ENCODE data around the gene ZNF10. TPM values are rescaled to one million over a fixed set of nuclear protein-coding genes. Genes with fewer than 3 reads are reported as not detected.

ZNF10 gene
- total RNA-seq, 2 experiments from 2014 or later, result 4.9 to 6.0 TPM

DNA sequence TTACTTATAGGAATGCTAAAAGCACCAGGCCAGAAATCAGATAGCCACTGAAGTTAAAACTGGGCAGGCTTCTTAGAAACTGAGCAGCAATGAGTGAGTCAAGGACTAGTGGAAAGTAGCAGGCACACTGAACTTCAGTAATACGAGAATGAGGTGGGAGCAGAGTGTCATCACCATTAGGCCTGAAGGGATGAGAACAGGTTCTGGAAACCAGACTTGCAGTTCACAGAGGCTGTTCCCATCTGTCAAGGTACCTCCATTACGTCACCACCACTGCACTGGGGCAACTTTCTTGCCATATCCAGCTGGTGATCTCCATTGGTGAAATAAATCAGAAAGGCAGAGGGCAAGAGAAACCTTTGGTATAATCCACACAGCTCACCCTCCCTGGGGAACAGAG is 15.6 kb downstream of the ZNF10 start:
- no peaks in the 10 kb centered on the region for H3K27me3 Mint-ChIP-seq (ENCODE audit: low read depth)

DNA sequence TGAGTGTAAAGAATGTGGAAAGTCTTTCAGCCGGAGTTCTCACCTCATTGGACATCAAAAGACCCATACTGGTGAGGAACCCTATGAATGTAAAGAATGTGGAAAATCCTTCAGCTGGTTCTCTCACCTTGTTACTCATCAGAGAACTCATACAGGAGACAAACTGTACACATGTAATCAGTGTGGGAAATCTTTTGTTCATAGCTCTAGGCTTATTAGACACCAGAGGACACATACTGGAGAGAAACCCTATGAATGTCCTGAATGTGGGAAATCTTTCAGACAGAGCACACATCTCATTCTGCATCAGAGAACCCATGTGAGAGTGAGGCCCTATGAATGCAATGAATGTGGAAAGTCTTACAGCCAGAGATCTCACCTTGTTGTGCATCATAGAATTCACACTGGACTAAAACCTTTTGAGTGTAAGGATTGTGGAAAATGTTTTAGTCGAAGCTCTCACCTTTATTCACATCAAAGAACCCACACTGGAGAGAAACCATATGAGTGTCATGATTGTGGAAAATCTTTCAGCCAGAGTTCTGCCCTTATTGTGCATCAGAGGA is 25.8 kb downstream of the ZNF10 start:
- Mint-ChIP-seq H3K27me3 (ENCODE audit: low read depth) (no peaks in the 10 kb centered on the region), H3K4me1 (ENCODE audit: low read depth) (no peaks in the 10 kb centered on the region), H3K9me3 (peaks cover 77% of the 10 kb centered on the region), H3K4me3 (no peak overlapping the region), H3K27ac (no peak overlapping the region), H3K36me3 (ENCODE audit: low read depth) (peaks cover 75% of the 10 kb centered on the region)
- DNase-seq, result no peak
- CTCF ChIA-PET, result no interaction called here
- intact Hi-C loops (cut with micrococcal nuclease), result no loop called here

More for the DNA sequence above, 15.6 kb downstream of the ZNF10 start:
- CTCF ChIA-PET, result no interaction called here
- Mint-ChIP-seq H3K4me1 (ENCODE audit: low read depth) (no peaks in the 10 kb centered on the region), H3K27ac (no peak overlapping the region), H3K9me3 (peaks cover 59% of the 10 kb centered on the region), H3K4me3 (no peak overlapping the region), H3K36me3 (ENCODE audit: low read depth) (peaks cover 81% of the 10 kb centered on the region)
- DNase-seq, result no peak
- intact Hi-C loops (cut with micrococcal nuclease), result no loop called here

DNA sequence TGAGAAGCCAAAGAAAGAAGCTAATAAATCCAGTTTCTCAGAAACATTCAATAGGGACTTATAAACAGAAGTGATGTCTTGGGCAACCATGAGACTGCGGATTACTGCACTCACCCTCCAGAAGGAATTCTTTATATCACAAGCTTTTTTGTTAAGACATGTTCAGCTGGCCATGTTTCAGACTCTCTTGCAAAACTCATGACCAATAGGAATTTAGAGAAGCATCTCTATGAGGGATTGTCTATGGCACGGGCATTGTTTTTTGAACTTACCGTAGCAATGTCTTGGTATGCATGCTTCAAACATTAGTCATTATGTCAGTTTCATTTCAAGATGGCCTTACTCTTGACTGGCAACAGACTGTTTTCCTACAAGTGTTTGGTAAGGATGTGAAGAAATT is 35.3 kb downstream of the ZNF10 start:
- DNase-seq, result no peak
- Mint-ChIP-seq H3K27ac (no peak overlapping the region), H3K4me1 (ENCODE audit: low read depth) (no peaks in the 10 kb centered on the region), H3K27me3 (ENCODE audit: low read depth) (no peaks in the 10 kb centered on the region), H3K4me3 (no peak overlapping the region), H3K9me3 (peaks cover 40% of the 10 kb centered on the region), H3K36me3 (ENCODE audit: low read depth) (peaks cover 10% of the 10 kb centered on the region)
- intact Hi-C loops (cut with micrococcal nuclease), result no loop called here
- CTCF ChIA-PET, result no interaction called here

DNA sequence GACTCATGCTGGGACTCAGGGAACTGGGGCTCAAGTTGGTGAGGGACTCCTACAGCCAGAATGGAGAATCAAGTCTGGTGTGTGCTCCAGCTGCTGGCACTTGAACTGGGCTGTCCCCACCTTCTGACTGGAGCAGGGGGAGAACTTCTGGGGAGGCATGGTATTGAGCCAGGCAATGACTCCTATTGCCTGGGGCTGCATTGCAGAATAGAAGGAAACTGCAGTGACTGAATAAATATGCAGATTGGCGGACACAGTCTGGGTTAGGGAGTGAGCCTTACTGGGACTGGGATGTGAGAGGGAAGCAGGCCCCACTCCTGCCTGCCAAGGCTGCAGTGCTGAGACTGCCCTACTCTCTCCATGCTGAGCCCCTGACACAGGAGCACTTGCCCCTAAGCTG is 42.1 kb downstream of the ZNF10 start:
- no peak overlapping the region for H3K27ac Mint-ChIP-seq
- intact Hi-C loops (cut with micrococcal nuclease), result no loop called here
- no peaks in the 10 kb centered on the region for H3K4me1 Mint-ChIP-seq (ENCODE audit: low read depth)
- CTCF ChIA-PET, result no interaction called here
- peaks cover 14% of the 10 kb centered on the region for H3K36me3 Mint-ChIP-seq (ENCODE audit: low read depth)
- H3K4me3 Mint-ChIP-seq, result no peak overlapping the region
- H3K27me3 Mint-ChIP-seq (ENCODE audit: low read depth), result no peaks in the 10 kb centered on the region
- no peak for DNase-seq
- H3K9me3 Mint-ChIP-seq, result peaks cover 57% of the 10 kb centered on the region

DNA sequence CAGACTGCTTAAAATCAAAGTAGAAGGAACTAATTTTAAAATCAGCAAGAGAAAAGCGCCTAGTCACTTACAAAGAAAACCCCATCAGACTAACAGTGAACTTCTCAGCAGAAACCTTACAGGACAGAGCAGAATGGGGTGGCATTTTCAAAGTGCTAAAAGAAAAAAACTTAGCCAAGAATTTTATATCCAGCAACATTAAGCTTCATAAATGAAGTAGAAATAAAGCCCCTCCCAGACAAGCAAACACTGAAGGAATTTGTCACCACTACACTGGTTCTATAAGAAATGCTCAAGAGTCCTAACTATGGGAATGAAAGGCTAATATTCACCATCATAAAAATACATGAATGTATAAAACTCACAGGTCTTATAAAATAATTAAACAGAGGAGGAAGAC is 44.5 kb downstream of the ZNF10 start:
- no peak for DNase-seq
- Mint-ChIP-seq H3K27me3 (ENCODE audit: low read depth) (no peaks in the 10 kb centered on the region), H3K36me3 (ENCODE audit: low read depth) (peaks cover 14% of the 10 kb centered on the region), H3K4me3 (no peak overlapping the region), H3K27ac (no peak overlapping the region), H3K4me1 (ENCODE audit: low read depth) (no peaks in the 10 kb centered on the region), H3K9me3 (peaks cover 60% of the 10 kb centered on the region)
- intact Hi-C loops (cut with micrococcal nuclease), result no loop called here
- CTCF ChIA-PET, result no interaction called here

DNA sequence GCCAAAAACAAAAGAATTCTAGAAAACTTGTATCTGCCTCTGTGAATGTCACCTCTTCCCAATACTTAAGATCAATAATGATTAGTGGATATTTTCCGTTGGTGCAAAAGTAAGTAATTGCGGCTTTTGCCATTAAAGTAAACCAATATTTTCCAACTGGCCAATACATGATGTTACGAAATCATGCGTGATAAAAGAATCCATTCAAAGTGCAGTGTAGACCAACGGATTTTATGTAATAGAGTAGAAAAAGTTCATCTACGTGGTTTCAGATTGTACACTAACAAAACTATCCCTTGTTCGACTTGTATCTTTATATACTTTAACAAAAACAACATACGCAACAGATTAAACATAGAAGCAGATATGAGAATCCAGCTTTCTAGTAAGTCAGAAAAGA is 50.2 kb downstream of the ZNF10 start:
- no peak overlapping the region for H3K4me3 Mint-ChIP-seq
- peaks cover 50% of the 10 kb centered on the region for H3K36me3 Mint-ChIP-seq (ENCODE audit: low read depth)
- no peak for DNase-seq
- intact Hi-C loops (cut with micrococcal nuclease), result loop anchor here (1.0 kb wide), 5 partner anchors 50 to 418 kb away; partner anchors contain the start of genes ZNF10, ZNF140, ZNF26 and ZNF84
- H3K27me3 Mint-ChIP-seq (ENCODE audit: low read depth), result no peaks in the 10 kb centered on the region
- H3K27ac Mint-ChIP-seq, result no peak overlapping the region
- peaks cover 48% of the 10 kb centered on the region for H3K9me3 Mint-ChIP-seq
- peaks cover 19% of the 10 kb centered on the region for H3K4me1 Mint-ChIP-seq (ENCODE audit: low read depth)
- CTCF ChIA-PET, result interaction anchor here (0.9 to 2.0 kb wide), 4 partner anchors 22 to 217 kb away, joined by 3 to 7 read pairs (median 4); no protein-coding TSS in a partner anchor

DNA sequence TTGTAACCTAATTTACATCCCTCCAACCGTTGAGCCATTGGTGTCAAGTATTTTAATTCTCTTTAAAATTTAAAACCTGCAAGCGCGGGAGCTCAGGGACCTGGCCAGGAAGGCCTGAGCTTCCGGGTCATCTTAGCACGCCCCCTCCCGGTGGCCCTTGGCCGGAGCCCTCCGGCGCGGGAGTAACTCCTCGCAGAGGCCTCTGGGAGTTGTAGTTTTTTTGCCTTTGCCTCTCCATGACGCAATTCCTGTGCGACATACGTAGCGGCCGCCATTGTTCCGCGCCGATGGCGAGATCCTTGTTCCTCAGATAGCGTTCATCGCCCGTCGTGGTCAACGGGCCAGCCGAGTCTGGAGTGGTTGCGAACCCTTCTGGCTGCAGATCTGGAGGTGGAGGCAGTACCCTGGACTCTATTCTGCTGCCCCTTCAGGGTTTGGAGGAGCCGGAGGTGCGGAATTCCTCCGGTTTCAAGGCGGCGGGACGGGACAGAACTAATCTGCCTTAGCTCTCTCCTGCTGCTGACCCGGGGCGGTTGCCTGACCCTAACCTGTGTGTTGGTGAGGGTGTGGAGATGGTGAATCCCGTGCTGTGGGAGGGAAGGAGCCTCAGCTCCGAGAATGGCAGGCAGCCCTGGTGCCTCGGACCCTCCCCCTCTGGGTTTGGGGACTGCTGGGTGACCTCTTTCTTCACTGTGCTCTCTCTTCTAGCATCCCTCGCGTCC is 51.0 kb downstream of the ZNF10 start, which contains the start of gene ZNF268:
Gene ZNF268 (plus strand): TSS at position 258 of the 722 bp plus-strand sequence. CDS start 503 bp downstream, outside the sequence.
- Mint-ChIP-seq H3K36me3 (ENCODE audit: low read depth) (peaks cover 57% of the 10 kb centered on the region), H3K27ac (peak within 1 kb of the TSS; percentile 79), H3K9me3 (peaks cover 45% of the 10 kb centered on the region), H3K4me1 (ENCODE audit: low read depth) (peaks cover 19% of the 10 kb centered on the region), H3K4me3 (peak within 1 kb of the TSS; percentile 94), H3K27me3 (ENCODE audit: low read depth) (no peaks in the 10 kb centered on the region)
- CTCF ChIA-PET, result interaction anchor here (0.9 to 2.0 kb wide), 4 partner anchors 21 to 218 kb away, joined by 3 to 7 read pairs (median 4); no protein-coding TSS in a partner anchor
- intact Hi-C loops (cut with micrococcal nuclease), result loop anchor here (1.0 kb wide), 5 partner anchors 51 to 419 kb away; partner anchors contain the start of genes ZNF10, ZNF140, ZNF26 and ZNF84
- DNase-seq, result peak; percentile 96

DNA sequence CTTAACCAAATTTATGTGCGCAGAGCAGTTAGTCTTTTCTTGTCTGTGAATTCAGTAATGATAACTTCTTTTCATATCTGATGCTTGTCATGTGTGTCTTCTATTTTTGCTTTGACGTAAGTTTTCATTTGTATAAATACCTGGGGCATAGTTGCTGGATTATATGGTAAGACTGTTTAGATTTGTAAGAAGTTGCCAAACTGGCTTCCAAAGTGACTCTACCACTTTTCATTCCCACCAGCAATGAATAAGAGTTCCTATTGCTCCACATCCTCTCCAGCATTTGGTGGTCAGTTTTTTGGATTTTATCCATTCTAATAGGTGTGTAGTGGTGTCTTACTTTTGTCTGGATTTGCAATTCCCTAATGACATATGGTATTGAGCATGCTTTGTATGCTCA is 59.7 kb downstream of the ZNF10 start:
- no peak overlapping the region for H3K27ac Mint-ChIP-seq
- no peak overlapping the region for H3K4me3 Mint-ChIP-seq
- intact Hi-C loops (cut with micrococcal nuclease), result no loop called here
- peaks cover 98% of the 10 kb centered on the region for H3K36me3 Mint-ChIP-seq (ENCODE audit: low read depth)
- no peaks in the 10 kb centered on the region for H3K27me3 Mint-ChIP-seq (ENCODE audit: low read depth)
- CTCF ChIA-PET, result interaction anchor here (0.7 kb wide), 1 partner anchor 267 kb away, joined by 4 read pairs; no protein-coding TSS in a partner anchor
- H3K4me1 Mint-ChIP-seq (ENCODE audit: low read depth), result peaks cover 5% of the 10 kb centered on the region
- DNase-seq, result no peak
- peaks cover 77% of the 10 kb centered on the region for H3K9me3 Mint-ChIP-seq

DNA sequence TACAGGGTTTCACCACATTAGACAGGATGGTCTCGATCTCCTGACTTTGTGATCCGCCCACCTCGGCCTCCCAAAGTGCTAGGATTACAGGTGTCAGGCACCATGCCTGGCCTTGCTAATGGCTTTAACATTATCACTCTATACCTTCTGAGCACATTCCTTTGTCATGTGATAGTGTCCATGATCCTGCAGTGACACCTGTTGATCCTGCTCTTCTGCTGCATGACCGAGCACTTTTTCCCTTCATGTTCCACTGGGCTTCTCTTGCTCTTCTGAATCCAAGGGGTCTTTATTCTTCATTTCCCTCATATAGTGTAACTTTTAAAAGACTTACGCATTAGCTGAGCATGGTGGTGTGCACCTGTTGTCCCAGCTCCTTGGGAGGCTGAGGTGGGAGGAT is 62.4 kb downstream of the ZNF10 start:
- no peak for DNase-seq
- peaks cover 66% of the 10 kb centered on the region for H3K9me3 Mint-ChIP-seq
- H3K36me3 Mint-ChIP-seq (ENCODE audit: low read depth), result peaks cover 89% of the 10 kb centered on the region
- intact Hi-C loops (cut with micrococcal nuclease), result no loop called here
- CTCF ChIA-PET, result no interaction called here
- H3K4me1 Mint-ChIP-seq (ENCODE audit: low read depth), result no peaks in the 10 kb centered on the region
- no peaks in the 10 kb centered on the region for H3K27me3 Mint-ChIP-seq (ENCODE audit: low read depth)
- no peak overlapping the region for H3K27ac Mint-ChIP-seq
- no peak overlapping the region for H3K4me3 Mint-ChIP-seq

DNA sequence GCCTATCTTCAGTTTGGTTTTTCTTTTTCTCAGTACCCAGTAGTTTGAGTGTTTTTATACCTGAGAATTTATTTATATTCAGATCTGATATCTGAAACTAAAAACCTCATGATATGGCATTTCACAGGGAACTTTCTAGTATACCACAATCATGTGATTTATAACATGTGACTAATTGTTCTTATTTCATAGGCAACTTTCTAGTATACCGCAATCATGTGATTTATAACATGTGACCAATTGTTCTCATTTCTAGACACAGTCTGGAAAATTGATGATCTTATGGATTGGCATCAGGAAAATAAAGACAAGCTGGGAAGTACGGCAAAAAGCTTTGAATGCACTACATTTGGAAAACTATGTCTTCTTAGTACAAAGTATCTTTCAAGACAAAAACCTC is 71.5 kb downstream of the ZNF10 start:
- no peak for DNase-seq
- H3K36me3 Mint-ChIP-seq (ENCODE audit: low read depth), result peaks cover 75% of the 10 kb centered on the region
- no peaks in the 10 kb centered on the region for H3K4me1 Mint-ChIP-seq (ENCODE audit: low read depth)
- CTCF ChIA-PET, result interaction anchor here (2.1 kb wide), 1 partner anchor 21 kb away, joined by 7 read pairs; the partner anchor contains the start of gene ZNF268
- H3K9me3 Mint-ChIP-seq, result peaks cover 67% of the 10 kb centered on the region
- H3K4me3 Mint-ChIP-seq, result no peak overlapping the region
- H3K27ac Mint-ChIP-seq, result no peak overlapping the region
- intact Hi-C loops (cut with micrococcal nuclease), result no loop called here
- no peaks in the 10 kb centered on the region for H3K27me3 Mint-ChIP-seq (ENCODE audit: low read depth)

DNA sequence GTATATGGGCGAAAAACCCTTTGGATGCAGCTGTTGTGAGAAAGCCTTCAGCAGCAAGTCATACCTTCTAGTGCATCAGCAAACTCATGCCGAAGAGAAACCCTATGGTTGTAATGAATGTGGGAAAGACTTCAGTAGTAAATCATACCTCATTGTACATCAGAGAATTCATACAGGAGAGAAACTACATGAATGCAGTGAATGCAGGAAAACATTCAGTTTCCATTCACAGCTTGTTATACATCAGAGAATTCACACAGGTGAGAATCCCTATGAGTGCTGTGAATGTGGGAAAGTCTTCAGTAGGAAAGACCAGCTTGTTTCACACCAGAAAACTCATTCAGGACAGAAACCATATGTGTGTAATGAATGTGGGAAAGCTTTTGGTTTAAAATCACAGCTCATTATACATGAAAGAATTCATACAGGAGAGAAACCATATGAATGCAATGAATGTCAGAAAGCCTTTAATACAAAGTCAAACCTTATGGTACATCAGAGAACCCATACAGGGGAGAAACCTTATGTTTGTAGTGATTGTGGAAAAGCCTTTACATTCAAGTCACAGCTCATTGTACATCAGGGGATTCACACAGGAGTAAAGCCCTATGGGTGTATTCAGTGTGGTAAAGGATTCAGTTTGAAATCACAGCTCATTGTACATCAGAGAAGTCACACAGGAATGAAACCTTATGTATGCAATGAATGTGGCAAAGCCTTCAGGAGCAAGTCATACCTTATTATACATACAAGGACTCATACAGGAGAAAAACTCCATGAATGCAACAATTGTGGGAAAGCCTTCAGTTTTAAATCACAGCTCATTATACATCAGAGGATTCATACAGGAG is 72.3 kb downstream of the ZNF10 start:
- no peak for DNase-seq
- peaks cover 70% of the 10 kb centered on the region for H3K9me3 Mint-ChIP-seq
- H3K27ac Mint-ChIP-seq, result peak overlapping the region; percentile 53
- H3K4me3 Mint-ChIP-seq, result no peak overlapping the region
- H3K4me1 Mint-ChIP-seq (ENCODE audit: low read depth), result no peaks in the 10 kb centered on the region
- H3K36me3 Mint-ChIP-seq (ENCODE audit: low read depth), result peaks cover 73% of the 10 kb centered on the region
- no peaks in the 10 kb centered on the region for H3K27me3 Mint-ChIP-seq (ENCODE audit: low read depth)
- intact Hi-C loops (cut with micrococcal nuclease), result no loop called here
- CTCF ChIA-PET, result interaction anchor here (2.1 kb wide), 1 partner anchor 22 kb away, joined by 7 read pairs; the partner anchor contains the start of gene ZNF268

Measured in activated naive CD4-positive, alpha-beta T cell treated with anti-CD3 and anti-CD28 coated beads for 36 hours (primary cell).